ENCODE measurements around the gene DAPK1.

DNA sequence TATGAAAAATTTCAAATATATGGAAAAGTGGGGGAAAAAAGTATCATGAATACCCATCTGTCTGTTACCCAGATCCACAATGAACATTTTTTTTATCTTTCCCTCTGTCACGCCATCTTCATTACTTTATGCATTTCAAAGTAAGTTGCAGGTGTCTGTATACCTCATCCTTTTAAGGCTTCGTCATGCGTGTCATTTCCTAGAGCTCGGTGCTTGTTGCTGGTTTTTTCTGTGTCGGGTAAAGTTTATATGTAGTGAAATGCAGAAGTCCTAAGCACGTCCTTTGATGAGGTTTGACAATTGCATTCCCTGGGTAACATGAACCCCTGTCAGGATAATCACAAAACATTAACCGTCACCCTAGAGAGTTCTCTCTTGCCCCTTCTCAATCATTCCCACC is 52.1 kb downstream of the DAPK1 start:
- TF ChIP-seq, protein P1, sequence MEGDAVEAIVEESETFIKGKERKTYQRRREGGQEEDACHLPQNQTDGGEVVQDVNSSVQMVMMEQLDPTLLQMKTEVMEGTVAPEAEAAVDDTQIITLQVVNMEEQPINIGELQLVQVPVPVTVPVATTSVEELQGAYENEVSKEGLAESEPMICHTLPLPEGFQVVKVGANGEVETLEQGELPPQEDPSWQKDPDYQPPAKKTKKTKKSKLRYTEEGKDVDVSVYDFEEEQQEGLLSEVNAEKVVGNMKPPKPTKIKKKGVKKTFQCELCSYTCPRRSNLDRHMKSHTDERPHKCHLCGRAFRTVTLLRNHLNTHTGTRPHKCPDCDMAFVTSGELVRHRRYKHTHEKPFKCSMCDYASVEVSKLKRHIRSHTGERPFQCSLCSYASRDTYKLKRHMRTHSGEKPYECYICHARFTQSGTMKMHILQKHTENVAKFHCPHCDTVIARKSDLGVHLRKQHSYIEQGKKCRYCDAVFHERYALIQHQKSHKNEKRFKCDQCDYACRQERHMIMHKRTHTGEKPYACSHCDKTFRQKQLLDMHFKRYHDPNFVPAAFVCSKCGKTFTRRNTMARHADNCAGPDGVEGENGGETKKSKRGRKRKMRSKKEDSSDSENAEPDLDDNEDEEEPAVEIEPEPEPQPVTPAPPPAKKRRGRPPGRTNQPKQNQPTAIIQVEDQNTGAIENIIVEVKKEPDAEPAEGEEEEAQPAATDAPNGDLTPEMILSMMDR (IDR thresholded peaks at IDR 0.05), result no peak
- TF ChIP-seq POLR2A (IDR thresholded peaks at IDR 0.05), result no peak
